Measurements from ENCODE around the gene HOXC5. TPM values are rescaled to one million over a fixed set of nuclear protein-coding genes. Genes with fewer than 3 reads are reported as not detected.
"Not testable (repeated sequence)": the region's sequence is repeated elsewhere in the genome, so short reads cannot be mapped to it uniquely, and the experiment has no call there.

The HOXC5 gene
- total RNA-seq, 1 donor from 2014 or later, result not detected

DNA sequence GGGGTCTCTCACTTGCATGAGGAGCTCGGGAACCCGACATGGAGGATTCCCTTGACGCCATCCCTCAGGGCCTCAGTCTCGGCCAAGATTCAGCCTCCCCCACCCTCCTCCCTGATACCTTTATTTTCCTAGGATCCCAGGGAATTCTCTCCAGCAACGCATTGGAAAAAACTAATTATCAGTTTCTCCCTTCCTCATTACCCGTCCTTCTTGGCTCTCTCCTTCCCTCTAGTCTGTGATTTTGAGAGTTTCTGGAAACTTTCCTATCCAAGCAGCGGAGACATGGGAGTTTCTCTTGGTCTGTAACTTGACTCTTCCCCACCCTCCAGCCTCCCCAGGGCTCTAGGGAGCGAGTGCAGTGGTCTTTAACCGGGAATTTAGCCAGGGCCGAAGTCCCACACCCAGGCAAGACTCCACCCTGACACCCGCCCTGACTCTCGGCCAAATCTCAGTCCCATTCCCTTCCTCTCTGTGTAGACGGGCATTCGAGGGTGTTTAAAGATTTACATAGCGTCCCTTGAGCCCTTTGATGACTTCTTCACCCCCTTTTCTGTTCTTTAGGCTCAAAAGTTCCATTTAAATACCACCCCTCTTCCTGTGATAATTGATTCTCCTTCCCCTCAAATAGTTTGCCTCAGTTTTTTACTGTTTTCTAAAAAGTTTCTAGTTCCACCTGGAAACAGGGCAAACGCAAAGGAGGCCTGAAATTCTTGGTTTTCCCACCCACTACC, 6.7 kb downstream of the HOXC5 start:
- no peaks in the 10 kb centered on the region for H3K9me3 ChIP-seq
- ATAC-seq, result no peak
- peaks cover 83% of the 10 kb centered on the region for H3K27me3 ChIP-seq
- H3K36me3 ChIP-seq, result no peaks in the 10 kb centered on the region
- intact Hi-C loops (cut with DNase I), result no loop called here
- no peak for DNase-seq
- H3K4me3 ChIP-seq, result no peak overlapping the region
- no peak overlapping the region for H3K27ac ChIP-seq
- no peaks in the 10 kb centered on the region for H3K4me1 ChIP-seq
- TF ChIP-seq, protein P1, sequence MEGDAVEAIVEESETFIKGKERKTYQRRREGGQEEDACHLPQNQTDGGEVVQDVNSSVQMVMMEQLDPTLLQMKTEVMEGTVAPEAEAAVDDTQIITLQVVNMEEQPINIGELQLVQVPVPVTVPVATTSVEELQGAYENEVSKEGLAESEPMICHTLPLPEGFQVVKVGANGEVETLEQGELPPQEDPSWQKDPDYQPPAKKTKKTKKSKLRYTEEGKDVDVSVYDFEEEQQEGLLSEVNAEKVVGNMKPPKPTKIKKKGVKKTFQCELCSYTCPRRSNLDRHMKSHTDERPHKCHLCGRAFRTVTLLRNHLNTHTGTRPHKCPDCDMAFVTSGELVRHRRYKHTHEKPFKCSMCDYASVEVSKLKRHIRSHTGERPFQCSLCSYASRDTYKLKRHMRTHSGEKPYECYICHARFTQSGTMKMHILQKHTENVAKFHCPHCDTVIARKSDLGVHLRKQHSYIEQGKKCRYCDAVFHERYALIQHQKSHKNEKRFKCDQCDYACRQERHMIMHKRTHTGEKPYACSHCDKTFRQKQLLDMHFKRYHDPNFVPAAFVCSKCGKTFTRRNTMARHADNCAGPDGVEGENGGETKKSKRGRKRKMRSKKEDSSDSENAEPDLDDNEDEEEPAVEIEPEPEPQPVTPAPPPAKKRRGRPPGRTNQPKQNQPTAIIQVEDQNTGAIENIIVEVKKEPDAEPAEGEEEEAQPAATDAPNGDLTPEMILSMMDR (IDR thresholded peaks at IDR 0.05), result no peak

DNA sequence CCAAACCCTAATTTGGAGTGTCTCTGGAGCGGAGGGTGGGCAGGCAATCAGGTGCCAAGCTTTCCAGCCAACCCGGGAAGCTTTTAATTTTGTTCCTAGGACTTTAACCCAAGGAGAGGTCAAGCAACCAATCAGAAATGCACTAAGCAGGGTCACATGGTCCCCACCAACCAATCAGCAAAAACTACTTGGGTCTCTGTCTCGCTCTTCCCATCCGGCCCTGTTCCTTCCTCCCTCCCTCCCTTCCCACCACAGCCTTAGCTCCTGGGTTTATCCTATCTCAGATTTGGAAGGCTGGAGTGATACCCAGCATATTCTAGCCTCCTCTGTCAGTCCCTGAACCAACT, 7.3 kb downstream of the HOXC5 start:
- H3K27me3 ChIP-seq, result peaks cover 83% of the 10 kb centered on the region
- no peaks in the 10 kb centered on the region for H3K36me3 ChIP-seq
- no peak for DNase-seq
- ATAC-seq, result no peak
- intact Hi-C loops (cut with DNase I), result no loop called here
- no peak overlapping the region for H3K4me3 ChIP-seq
- no peaks in the 10 kb centered on the region for H3K4me1 ChIP-seq
- TF ChIP-seq, protein P1 (IDR thresholded peaks at IDR 0.05), result no peak
- H3K9me3 ChIP-seq, result no peaks in the 10 kb centered on the region
- no peak overlapping the region for H3K27ac ChIP-seq

DNA sequence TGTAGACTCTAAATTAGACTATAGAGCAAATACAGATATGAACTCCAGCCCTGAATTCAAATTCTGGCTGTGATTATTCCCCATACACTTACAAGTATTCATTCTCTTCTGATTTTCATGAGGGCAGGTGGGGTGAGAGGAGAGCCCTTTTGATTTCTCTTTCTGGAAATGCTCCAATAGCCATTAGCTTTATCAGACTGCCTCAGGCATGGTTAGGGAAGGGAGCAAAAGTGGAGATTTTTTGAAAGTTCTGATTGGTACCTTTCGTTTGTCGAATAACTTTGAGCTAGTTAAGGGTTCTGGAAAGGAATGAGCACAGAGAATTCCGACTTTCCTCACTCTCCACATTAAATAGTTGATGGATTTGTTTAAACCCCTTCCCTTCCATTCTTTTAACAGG, 7.8 kb downstream of the HOXC5 start:
- intact Hi-C loops (cut with DNase I), result no loop called here
- ATAC-seq (no peak), DNase-seq (no peak)
- H3K27ac ChIP-seq, result no peak overlapping the region
- no peaks in the 10 kb centered on the region for H3K36me3 ChIP-seq
- H3K9me3 ChIP-seq, result no peaks in the 10 kb centered on the region
- H3K4me3 ChIP-seq, result no peak overlapping the region
- H3K27me3 ChIP-seq, result peaks cover 83% of the 10 kb centered on the region
- TF ChIP-seq, protein P1 (IDR thresholded peaks at IDR 0.05), result no peak
- no peaks in the 10 kb centered on the region for H3K4me1 ChIP-seq

DNA sequence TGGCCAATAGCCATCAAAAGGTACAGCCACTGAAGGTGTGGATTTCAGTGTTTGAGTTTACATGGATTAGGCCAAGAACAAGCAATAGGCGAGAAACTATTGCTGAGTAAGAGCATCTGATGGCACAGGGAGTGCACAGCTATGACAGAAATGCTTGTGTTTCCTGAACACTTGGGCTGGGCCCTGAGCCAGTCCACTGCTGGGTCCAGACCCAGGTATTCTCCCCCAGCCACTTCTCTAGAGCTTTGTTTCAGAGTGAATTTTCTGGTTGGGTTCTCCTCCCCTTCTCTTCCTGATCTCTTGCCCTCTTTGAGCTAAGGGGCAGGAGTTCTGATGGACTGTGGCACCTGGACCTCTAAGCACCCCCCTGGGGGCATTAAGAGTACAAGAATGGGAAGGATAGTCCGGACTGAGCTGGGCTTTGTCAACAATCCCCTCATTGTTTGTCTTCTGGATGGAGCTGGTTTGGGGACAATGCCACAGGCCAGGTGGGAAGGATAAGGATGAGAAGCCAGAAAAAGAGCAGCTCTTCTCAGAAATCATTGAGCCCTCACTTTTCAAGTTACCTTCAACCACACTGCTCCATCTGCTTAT, 8.3 kb downstream of the HOXC5 start:
- Histone ChIP-seq H3K9me3 (no peaks in the 10 kb centered on the region), H3K4me3 (no peak overlapping the region), H3K4me1 (no peaks in the 10 kb centered on the region), H3K36me3 (no peaks in the 10 kb centered on the region), H3K27ac (no peak overlapping the region), H3K27me3 (peaks cover 83% of the 10 kb centered on the region)
- intact Hi-C loops (cut with DNase I), result no loop called here
- DNase-seq (no peak), ATAC-seq (no peak)
- TF ChIP-seq, protein P1 (IDR thresholded peaks at IDR 0.05), result no peak

DNA sequence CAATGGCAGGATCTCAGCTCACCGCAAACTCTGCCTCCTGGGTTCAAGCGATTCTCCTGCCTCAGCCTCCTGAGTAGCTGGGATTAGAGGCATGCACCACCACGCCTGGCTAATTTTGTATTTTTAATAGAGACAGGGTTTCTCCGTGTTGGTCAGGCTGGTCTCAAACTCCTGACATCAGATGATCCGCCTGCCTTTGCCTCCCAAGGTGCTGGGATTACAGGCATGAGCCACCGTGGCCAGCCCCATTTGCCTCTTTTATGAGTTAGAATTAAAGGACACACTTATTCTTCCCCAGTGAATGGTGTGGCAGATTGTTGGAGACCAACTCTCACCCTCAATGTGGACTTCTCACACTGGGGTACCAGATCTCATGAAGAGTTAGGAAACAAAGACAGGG, 9.2 kb downstream of the HOXC5 start:
- ATAC-seq; H3K4me1 ChIP-seq; H3K27ac ChIP-seq; H3K36me3 ChIP-seq; H3K4me3 ChIP-seq; DNase-seq; H3K9me3 ChIP-seq; intact Hi-C loops (cut with DNase I): not testable (repeated sequence)
- H3K27me3 ChIP-seq, result peaks cover 83% of the 10 kb centered on the region

DNA sequence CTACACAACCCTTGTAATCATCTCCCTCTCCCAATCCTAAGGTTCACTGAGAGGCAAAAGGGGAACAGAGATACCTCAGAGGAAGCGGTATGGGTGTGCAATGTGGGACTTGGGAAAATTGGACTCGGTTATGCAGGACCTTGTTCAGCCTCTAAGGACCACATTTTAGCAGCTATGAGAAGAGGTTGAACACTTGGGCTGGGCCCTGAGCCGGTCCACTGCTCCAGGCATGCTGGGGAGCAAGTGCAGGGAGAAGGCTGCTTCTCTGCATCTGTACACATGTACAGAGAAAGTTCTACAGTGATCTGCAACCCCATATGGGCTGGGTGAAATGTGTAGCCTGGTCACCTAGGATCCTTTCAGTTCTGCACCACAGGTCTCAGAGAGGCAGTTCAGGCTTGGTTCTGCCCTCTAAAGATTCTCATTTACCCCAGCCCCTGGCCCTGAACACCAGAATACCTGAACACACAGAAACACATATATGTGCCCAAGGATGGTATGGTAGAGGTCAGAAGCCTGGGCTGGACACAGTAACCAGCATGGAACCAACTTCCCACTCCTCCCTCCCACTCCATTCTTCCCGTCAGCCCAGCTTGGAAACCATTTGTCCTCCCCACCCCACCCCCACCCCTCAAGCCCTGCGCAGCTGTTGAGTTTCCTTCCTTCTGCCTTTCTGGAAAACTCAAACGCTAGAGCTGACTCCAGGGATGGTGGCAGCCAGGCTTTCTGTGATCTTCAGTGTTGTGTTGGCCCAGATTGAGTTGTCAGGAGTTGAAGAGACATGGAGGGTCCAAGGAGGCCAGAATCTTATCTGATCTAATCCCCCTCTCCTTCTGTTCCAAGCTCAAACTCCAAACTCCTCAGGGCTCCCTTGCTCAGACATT, 10.4 kb downstream of the HOXC5 start:
- ATAC-seq, result no peak
- Histone ChIP-seq H3K36me3 (no peaks in the 10 kb centered on the region), H3K9me3 (no peaks in the 10 kb centered on the region), H3K27me3 (peaks cover 86% of the 10 kb centered on the region), H3K27ac (no peak overlapping the region), H3K4me3 (no peak overlapping the region), H3K4me1 (no peaks in the 10 kb centered on the region)
- DNase-seq, result no peak
- TF ChIP-seq, protein P1 (IDR thresholded peaks at IDR 0.05), result no peak
- intact Hi-C loops (cut with DNase I), result no loop called here

Measured in upper lobe of right lung (tissue), 1 donor.